Endothelial cell of umbilical vein (primary cell): ENCODE data around the gene EME2. TPM values are rescaled to one million over a fixed set of nuclear protein-coding genes. Genes with fewer than 3 reads are reported as not detected.

ENCODE experiments used
- BruUV-seq: library from RNA; stranded (reverse); fragments of 400-500 nt; replicated peaks from 2 replicates; lab custom pipeline; 2021; lab: Mats Ljungman, UMichigan
- CTCF ChIA-PET: fragments of 300-600, 350-600 bp; sonication (Branson Sonifier 250); formaldehyde crosslinking; loops from one replicate; lab custom pipeline; 2021; ENCODE audit warnings: antibody characterized with exemption, inconsistent platforms; lab: Charles Lee
- POLR2A ChIA-PET: fragments of 300-600, 350-600 bp; sonication (Branson Sonifier 250); formaldehyde crosslinking; loops from one replicate; lab custom pipeline; 2021; ENCODE audit warnings: antibody characterized with exemption, inconsistent platforms; lab: Charles Lee
- DNase-seq: peaks from one replicate; pipeline ENCODE4 v3.0.0-alpha.2; 2011; ENCODE audit warnings: low read depth, low spot score
- FAIRE-seq: peaks from 2 replicates; lab custom pipeline; 2011; peaks lifted over from hg19 to GRCh38; lab: Jason Lieb, UNC
- H2AFZ ChIP-seq: 2 replicates; pipeline ENCODE4 v1.6.0; 2012; ENCODE audit warnings: low read depth, low read length, control low read depth, inconsistent platforms
- H3K27ac ChIP-seq: 2 replicates; pipeline ENCODE4 v1.5.1; 2011; ENCODE audit warnings: low read depth, mild to moderate bottlenecking, control low read depth, low read length, moderate library complexity; ENCODE audit not compliant: insufficient read depth
- H3K27me3 ChIP-seq, 2 experiments: 2 replicates each; pipeline versions ENCODE4 v1.6.0 to v1.6.1; 2011; ENCODE audit warnings: low read length in 2 of 2, mixed read lengths in 1 of 2; ENCODE audit not compliant: control insufficient read depth in 2 of 2, insufficient read depth in 2 of 2
- H3K36me3 ChIP-seq, 2 experiments: 2 replicates in 1 of 2; 3 replicates in 1 of 2; pipeline ENCODE4 v1.5.1; 2011; ENCODE audit warnings: low read length in 2 of 2, mild to moderate bottlenecking in 1 of 2, moderate library complexity in 1 of 2; ENCODE audit not compliant: control insufficient read depth in 2 of 2, insufficient read depth in 2 of 2; ENCODE audit errors: extremely low read depth in 1 of 2
- H3K4me1 ChIP-seq: 3 replicates; pipeline ENCODE4 v1.5.1; 2011; ENCODE audit warnings: mild to moderate bottlenecking, low read length; ENCODE audit not compliant: control insufficient read depth, insufficient read depth; ENCODE audit errors: extremely low read depth
- H3K4me2 ChIP-seq: 2 replicates; pipeline ENCODE4 v1.6.1; 2011; ENCODE audit warnings: low read length, control low read depth, mixed read lengths; ENCODE audit not compliant: insufficient read depth
- H3K4me3 ChIP-seq, 3 experiments: fragments of 200-600 bp in 1 of 3; sonication (generic), shearing (Covaris generic) in 1 of 3; replicated peaks in 1 of 3; 2 replicates each; pipeline ENCODE4 v1.5.1; 2011 to 2016; ENCODE audit warnings: control low read depth in 3 of 3, low read length in 3 of 3, mild to moderate bottlenecking in 2 of 3, inconsistent platforms in 1 of 3, low read depth in 1 of 3, moderate library complexity in 1 of 3; ENCODE audit not compliant: insufficient read depth in 1 of 3
- H3K79me2 ChIP-seq: 2 replicates; pipeline ENCODE4 v1.6.0; 2012; ENCODE audit warnings: low read length, inconsistent platforms; ENCODE audit not compliant: control insufficient read depth, insufficient read depth
- H3K9ac ChIP-seq: replicated peaks from 2 replicates; pipeline ENCODE3; 2011; ENCODE audit warnings: low read length, control low read depth; ENCODE audit not compliant: insufficient read depth; ENCODE audit errors: extremely low read depth
- H3K9me1 ChIP-seq: replicated peaks from 3 replicates; pipeline ENCODE4 v1.6.0; 2011; ENCODE audit warnings: mild to moderate bottlenecking, low read length; ENCODE audit not compliant: control insufficient read depth, insufficient read depth; ENCODE audit errors: extremely low read depth
- H3K9me3 ChIP-seq: replicated peaks from 2 replicates; pipeline ENCODE4 v1.5.1; 2012; ENCODE audit warnings: low read length, inconsistent platforms; ENCODE audit not compliant: control insufficient read depth, insufficient read depth
- H4K20me1 ChIP-seq: replicated peaks from 2 replicates; pipeline ENCODE3; 2011; ENCODE audit warnings: mild to moderate bottlenecking, low read length; ENCODE audit not compliant: control insufficient read depth, insufficient read depth; ENCODE audit errors: extremely low read depth
- EZH2 ChIP-seq: IDR thresholded peaks from 2 replicates; pipeline ENCODE4 v1.6.1; 2012; ENCODE audit warnings: borderline replicate concordance, low read depth, mild to moderate bottlenecking, moderate library complexity, low read length, inconsistent platforms; ENCODE audit not compliant: severe bottlenecking
- FOS ChIP-seq: IDR thresholded peaks from 2 replicates; pipeline ENCODE4 v1.6.1; 2011; ENCODE audit warnings: mild to moderate bottlenecking, low read length, moderate library complexity, borderline replicate concordance; ENCODE audit not compliant: insufficient read depth
- GATA2 ChIP-seq: IDR thresholded peaks from 2 replicates; pipeline ENCODE4 v1.7.0; 2011; ENCODE audit warnings: low read depth, mild to moderate bottlenecking, moderate library complexity, mixed read lengths, low read length; ENCODE audit not compliant: insufficient read length, insufficient read depth
- JUN ChIP-seq: IDR thresholded peaks from 2 replicates; pipeline ENCODE4 v1.6.1; 2011; ENCODE audit warnings: borderline replicate concordance, low read depth; ENCODE audit not compliant: insufficient read length, insufficient read depth
- MYC ChIP-seq: IDR thresholded peaks from one replicate; pipeline ENCODE4 v1.6.1; 2011; ENCODE audit warnings: mild to moderate bottlenecking, low read depth, low read length
- POLR2A ChIP-seq: IDR thresholded peaks from 2 replicates; pipeline ENCODE4 v1.6.1; 2012; ENCODE audit warnings: low read depth, mild to moderate bottlenecking, control low read depth, low read length
- POLR2AphosphoS5 ChIP-seq: IDR thresholded peaks from 2 replicates; pipeline ENCODE4 v1.6.1; 2012; ENCODE audit warnings: low read depth, mild to moderate bottlenecking, control low read depth, low read length, moderate library complexity; ENCODE audit not compliant: insufficient read depth
- dilution Hi-C: fragments of 300-500 bp; cut with MboI; formaldehyde crosslinking; loops from one replicate; pipeline ENCODE4 v1.15.0; 2019; ENCODE audit warnings: low sequenced_read_pairs; ENCODE audit not compliant: extremely low pct_ligation_motif_present
- intact Hi-C: fragments of 100-400 bp; cut with micrococcal nuclease; formaldehyde crosslinking; loops from one replicate; pipeline ENCODE4 v1.10.0; 2022
- polyA plus RNA-seq, 4 experiments: library from polyadenylated mRNA; depleted of rRNA in 3 of 4; stranded (reverse) in 3 of 4; unstranded in 1 of 4; fragments of >200 nt; gene quantifications; 2 replicates each; pipeline versions ENCODE4 v1.2.1 to v1.2.3, GENCODE V29; 2011 to 2012; ENCODE audit warnings: missing spikeins in 1 of 4
- total RNA-seq: library from RNA; stranded (reverse); gene quantifications from 2 replicates; pipeline ENCODE4 v1.2.3, GENCODE V29; 2021
- TF ChIP-seq, protein P1 (sequence below), 2 donors: IDR thresholded peaks; 1 replicate in 1 of 2; 2 replicates in 1 of 2; pipeline ENCODE4 v1.5.1; 2011; ENCODE audit warnings: low read length in 2 of 2, mild to moderate bottlenecking in 2 of 2, moderate library complexity in 2 of 2, control low read depth in 1 of 2, inconsistent platforms in 1 of 2, low read depth in 1 of 2; ENCODE audit not compliant: insufficient read depth in 1 of 2; ENCODE audit errors: extremely low read depth in 1 of 2
- TF ChIP-seq, protein P2 (sequence below): IDR thresholded peaks from 2 replicates; pipeline ENCODE4 v1.6.1; 2011; ENCODE audit not compliant: insufficient read depth, insufficient read length

The EME2 gene
- total and polyA plus RNA-seq, 2 donors (not counting 3 experiments of a cell fraction or from before 2014, with no cell fraction given), result 9.7 to 21.4 TPM

- Histone ChIP-seq H3K4me3 (no peak overlapping the region), H3K9ac (no peak overlapping the region), H3K36me3 (peaks cover 8 to 53% of the 10 kb centered on the region in 2 experiments), H3K79me2 (no peaks in the 10 kb centered on the region), H3K27me3 (no peaks in the 10 kb centered on the region), H2AFZ (no peak overlapping the region), H3K4me2 (no peak overlapping the region), H3K9me1 (no peaks in the 10 kb centered on the region), H3K4me1 (no peaks in the 10 kb centered on the region), H4K20me1 (no peaks in the 10 kb centered on the region), H3K27ac (no peak overlapping the region), H3K9me3 (no peaks in the 10 kb centered on the region)
- TF ChIP-seq POLR2AphosphoS5 (no peak), FOS (no peak), POLR2A (no peak), EZH2 (no peak), JUN (no peak), MYC (no peak), GATA2 (no peak)
- TF ChIP-seq, protein P1, sequence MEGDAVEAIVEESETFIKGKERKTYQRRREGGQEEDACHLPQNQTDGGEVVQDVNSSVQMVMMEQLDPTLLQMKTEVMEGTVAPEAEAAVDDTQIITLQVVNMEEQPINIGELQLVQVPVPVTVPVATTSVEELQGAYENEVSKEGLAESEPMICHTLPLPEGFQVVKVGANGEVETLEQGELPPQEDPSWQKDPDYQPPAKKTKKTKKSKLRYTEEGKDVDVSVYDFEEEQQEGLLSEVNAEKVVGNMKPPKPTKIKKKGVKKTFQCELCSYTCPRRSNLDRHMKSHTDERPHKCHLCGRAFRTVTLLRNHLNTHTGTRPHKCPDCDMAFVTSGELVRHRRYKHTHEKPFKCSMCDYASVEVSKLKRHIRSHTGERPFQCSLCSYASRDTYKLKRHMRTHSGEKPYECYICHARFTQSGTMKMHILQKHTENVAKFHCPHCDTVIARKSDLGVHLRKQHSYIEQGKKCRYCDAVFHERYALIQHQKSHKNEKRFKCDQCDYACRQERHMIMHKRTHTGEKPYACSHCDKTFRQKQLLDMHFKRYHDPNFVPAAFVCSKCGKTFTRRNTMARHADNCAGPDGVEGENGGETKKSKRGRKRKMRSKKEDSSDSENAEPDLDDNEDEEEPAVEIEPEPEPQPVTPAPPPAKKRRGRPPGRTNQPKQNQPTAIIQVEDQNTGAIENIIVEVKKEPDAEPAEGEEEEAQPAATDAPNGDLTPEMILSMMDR (IDR thresholded peaks at IDR 0.05; ENCODE audit: extremely low read depth in 1 of 2, insufficient read depth in 1 of 2, low read depth in 1 of 2, low read length in 2 of 2), result no peak
- TF ChIP-seq, protein P2, sequence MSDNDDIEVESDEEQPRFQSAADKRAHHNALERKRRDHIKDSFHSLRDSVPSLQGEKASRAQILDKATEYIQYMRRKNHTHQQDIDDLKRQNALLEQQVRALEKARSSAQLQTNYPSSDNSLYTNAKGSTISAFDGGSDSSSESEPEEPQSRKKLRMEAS, result no peak
- no peak for FAIRE-seq
- intact Hi-C loops, result no loop called here
- ChIA-PET POLR2A (no interaction called here), CTCF (no interaction called here)
- DNase-seq, result no peak
- no TSS peak for BruUV-seq
- dilution Hi-C loops, result no loop called here
These were observed 24.7 kb upstream of the EME2 start for GRCh38 chr16:1747934-1748333.
